HEK293 (cell line): Measurements from ENCODE around the gene ENAM.
A peak's percentile ranks its signal among the peaks of the same experiment; 100 is the strongest.

Experiments
- CTCF ChIA-PET: fragments of 350-600 bp; formaldehyde crosslinking; extraction: SDS; loops from one replicate; lab custom pipeline; 2021; ENCODE audit warnings: antibody characterized with exemption; lab: Yijun Ruan, JAX
- POLR2A ChIA-PET: fragments of 300-600 bp; formaldehyde crosslinking; extraction: SDS; loops from one replicate; lab custom pipeline; 2020; ENCODE audit warnings: antibody characterized with exemption, inconsistent platforms; lab: Yijun Ruan, JAX
- H3K27ac ChIP-seq: fragments of 200-500 bp; sonication (Bioruptor generic); 2 replicates; pipeline ENCODE4 v1.5.1; 2014; ENCODE audit warnings: low read depth, low read length, control low read depth, inconsistent platforms; ENCODE audit errors: extremely low read depth
- H3K36me3 ChIP-seq, 2 experiments: fragments of 200-500 bp in 1 of 2; sonication (Bioruptor generic) in 1 of 2; 1 replicate in 1 of 2; 2 replicates in 1 of 2; pipeline ENCODE4 v1.5.1; 2014 to 2017; ENCODE audit warnings: inconsistent platforms in 2 of 2, low read length in 2 of 2; ENCODE audit not compliant: control insufficient read depth in 2 of 2, insufficient read depth in 1 of 2
- H3K4me1 ChIP-seq: fragments of 200-500 bp; sonication (Bioruptor generic); 2 replicates; pipeline ENCODE4 v1.5.1; 2014; ENCODE audit warnings: mild to moderate bottlenecking, low read length, inconsistent platforms; ENCODE audit not compliant: control insufficient read depth, insufficient read depth
- H3K4me3 ChIP-seq: 2 replicates; pipeline ENCODE4 v1.5.1; 2011; ENCODE audit warnings: low read depth, mild to moderate bottlenecking, control low read depth, low read length, moderate library complexity
- H3K9me3 ChIP-seq: fragments of 200-500 bp; sonication (Bioruptor generic); 2 replicates; pipeline ENCODE4 v1.5.1; 2014; ENCODE audit warnings: low read depth, low read length, inconsistent platforms; ENCODE audit not compliant: control insufficient read depth, insufficient read depth
- BCL11A ChIP-seq: fragments of 450-650 bp; formaldehyde crosslinking; IDR thresholded peaks from 2 replicates; pipeline ENCODE4 v1.5.1; 2016; ENCODE audit warnings: low read depth, missing biosample characterization, missing genetic modification characterization
- CTCF ChIP-seq: fragments of 450-650 bp; formaldehyde crosslinking; IDR thresholded peaks from 2 replicates; pipeline ENCODE4 v1.5.1; 2016; ENCODE audit warnings: missing biosample characterization, missing genetic modification characterization
- GLIS1 ChIP-seq: fragments of 450-650 bp; formaldehyde crosslinking; IDR thresholded peaks from 2 replicates; pipeline ENCODE4 v1.5.1; 2016; ENCODE audit warnings: missing biosample characterization, missing genetic modification characterization
- MYNN ChIP-seq: fragments of 450-650 bp; formaldehyde crosslinking; IDR thresholded peaks from 2 replicates; pipeline ENCODE4 v1.5.1; 2016; ENCODE audit warnings: missing biosample characterization, missing genetic modification characterization, borderline replicate concordance
- ZBTB20 ChIP-seq: fragments of 450-650 bp; formaldehyde crosslinking; IDR thresholded peaks from 2 replicates; pipeline ENCODE4 v1.5.1; 2016; ENCODE audit warnings: missing biosample characterization, missing genetic modification characterization
- ZNF140 ChIP-seq: fragments of 450-650 bp; formaldehyde crosslinking; IDR thresholded peaks from 2 replicates; pipeline ENCODE4 v1.5.1; 2016; ENCODE audit warnings: missing biosample characterization, missing genetic modification characterization
- ZNF157 ChIP-seq: fragments of 450-650 bp; formaldehyde crosslinking; IDR thresholded peaks from 2 replicates; pipeline ENCODE4 v1.5.1; 2016; ENCODE audit warnings: missing biosample characterization, missing genetic modification characterization
- ZNF311 ChIP-seq: fragments of 450-650 bp; formaldehyde crosslinking; IDR thresholded peaks from 2 replicates; pipeline ENCODE4 v1.5.1; 2017; ENCODE audit warnings: missing biosample characterization, missing genetic modification characterization, borderline replicate concordance
- ZNF518A ChIP-seq: fragments of 450-650 bp; formaldehyde crosslinking; conservative IDR thresholded peaks from 2 replicates; pipeline ENCODE4 v1.5.1; 2016; ENCODE audit warnings: low read depth, missing biosample characterization, missing genetic modification characterization
- ZNF596 ChIP-seq: fragments of 450-650 bp; IDR thresholded peaks from 2 replicates; pipeline ENCODE4 v1.5.0; 2018; ENCODE audit warnings: missing biosample characterization, mild to moderate bottlenecking, missing genetic modification characterization, moderate library complexity
- ZNF629 ChIP-seq: fragments of 450-650 bp; formaldehyde crosslinking; IDR thresholded peaks from 2 replicates; pipeline ENCODE4 v1.5.1; 2017; ENCODE audit warnings: missing biosample characterization, missing genetic modification characterization
- ZNF654 ChIP-seq: fragments of 450-650 bp; formaldehyde crosslinking; IDR thresholded peaks from 2 replicates; pipeline ENCODE4 v1.5.1; 2016; ENCODE audit warnings: low read depth, missing biosample characterization, missing genetic modification characterization
- ZNF660 ChIP-seq: fragments of 450-650 bp; IDR thresholded peaks from 2 replicates; pipeline ENCODE4 v1.5.1; 2018; ENCODE audit warnings: missing biosample characterization, mild to moderate bottlenecking, missing genetic modification characterization
- ZSCAN30 ChIP-seq: fragments of 450-650 bp; IDR thresholded peaks from 2 replicates; pipeline ENCODE4 v1.5.1; 2018; ENCODE audit warnings: missing biosample characterization, mild to moderate bottlenecking, missing genetic modification characterization, moderate library complexity
- TF ChIP-seq, protein P1 (sequence below): fragments of 450-650 bp; formaldehyde crosslinking; IDR thresholded peaks from 2 replicates; pipeline ENCODE4 v1.5.1; 2016; ENCODE audit warnings: missing biosample characterization, missing genetic modification characterization
- TF ChIP-seq, protein P2 (sequence below): fragments of 450-650 bp; formaldehyde crosslinking; IDR thresholded peaks from 2 replicates; pipeline ENCODE4 v1.5.1; 2017; ENCODE audit warnings: missing biosample characterization, missing genetic modification characterization
- TF ChIP-seq, protein P3 (sequence below): fragments of 450-650 bp; formaldehyde crosslinking; IDR thresholded peaks from 2 replicates; pipeline ENCODE4 v1.5.1; 2017; ENCODE audit warnings: missing biosample characterization, mild to moderate bottlenecking, missing genetic modification characterization, moderate library complexity

ENAM gene

DNA sequence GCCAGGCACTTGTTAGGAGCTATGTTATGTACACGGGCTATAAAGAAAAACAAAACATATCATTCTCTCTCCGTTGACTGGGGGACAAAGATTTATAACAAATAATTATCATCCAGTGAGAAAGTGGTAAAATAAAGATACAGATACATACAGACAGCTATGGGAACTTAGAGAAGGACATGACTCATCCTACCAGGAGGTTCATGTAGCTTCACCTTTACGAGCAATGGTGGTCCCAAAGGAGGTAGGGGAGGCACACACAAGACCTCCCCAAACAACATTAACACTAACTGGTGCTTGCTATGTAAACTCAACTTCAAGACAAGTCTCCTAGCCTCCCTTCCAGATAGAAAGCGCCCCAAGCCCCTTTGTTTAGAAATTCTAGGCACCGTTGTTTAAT is 27.6 kb upstream of the ENAM start:
- Histone ChIP-seq H3K36me3 (no peaks in the 10 kb centered on the region), H3K9me3 (no peaks in the 10 kb centered on the region)
- TF ChIP-seq, protein P1, sequence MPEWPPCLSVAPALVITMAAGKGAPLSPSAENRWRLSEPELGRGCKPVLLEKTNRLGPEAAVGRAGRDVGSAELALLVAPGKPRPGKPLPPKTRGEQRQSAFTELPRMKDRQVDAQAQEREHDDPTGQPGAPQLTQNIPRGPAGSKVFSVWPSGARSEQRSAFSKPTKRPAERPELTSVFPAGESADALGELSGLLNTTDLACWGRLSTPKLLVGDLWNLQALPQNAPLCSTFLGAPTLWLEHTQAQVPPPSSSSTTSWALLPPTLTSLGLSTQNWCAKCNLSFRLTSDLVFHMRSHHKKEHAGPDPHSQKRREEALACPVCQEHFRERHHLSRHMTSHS (tag by site-specific recombination), result no peak
- TF ChIP-seq GLIS1, result peak; percentile 40; the same call in 1 of the 2 replicates
- no peak for TF ChIP-seq ZNF596 (tag by site-specific recombination)
- TF ChIP-seq, all 188 proteins: peak for 1
- Histone ChIP-seq H3K4me1 (no peaks in the 10 kb centered on the region), H3K4me3 (no peak overlapping the region), H3K27ac (no peak overlapping the region)
- ChIA-PET CTCF (interaction anchor here (0.5 to 1.7 kb wide), 9 partner anchors 10 to 1105 kb away, joined by 3 to 5 read pairs (median 4); no protein-coding TSS in a partner anchor), POLR2A (no interaction called here)

DNA sequence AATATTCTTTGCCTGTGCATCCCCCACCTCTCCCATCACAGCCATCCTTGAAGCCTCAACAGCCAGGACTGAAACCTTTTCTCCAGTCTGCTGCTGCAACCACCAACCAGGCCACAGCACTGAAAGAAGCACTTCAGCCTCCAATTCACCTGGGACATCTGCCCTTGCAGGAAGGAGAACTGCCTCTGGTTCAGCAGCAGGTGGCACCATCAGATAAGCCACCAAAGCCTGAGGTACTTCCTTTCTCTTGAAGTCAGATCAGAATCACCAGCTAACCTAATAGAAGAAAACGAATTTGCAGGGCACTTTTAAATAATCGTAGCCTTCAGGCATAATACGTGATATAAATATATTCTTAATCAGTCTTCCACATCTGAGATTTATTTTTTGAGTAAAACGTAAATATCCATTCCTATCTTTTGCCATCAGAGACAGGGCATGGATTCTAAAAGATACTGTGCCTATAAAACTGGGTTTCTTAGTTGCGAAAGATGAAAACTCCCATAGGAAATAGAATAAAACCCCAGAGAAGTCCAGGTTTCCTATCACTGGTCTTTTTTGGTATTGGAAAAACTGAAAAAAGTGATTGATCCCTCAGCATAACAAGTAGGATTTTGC is 27.0 kb upstream of the ENAM start:
- POLR2A ChIA-PET, result no interaction called here
- no peaks in the 10 kb centered on the region for H3K36me3 ChIP-seq
- CTCF ChIA-PET, result interaction anchor here (0.5 to 1.7 kb wide), 11 partner anchors 10 to 1105 kb away, joined by 3 to 5 read pairs (median 3); no protein-coding TSS in a partner anchor
- no peak overlapping the region for H3K4me3 ChIP-seq
- no peaks in the 10 kb centered on the region for H3K9me3 ChIP-seq
- H3K4me1 ChIP-seq, result no peaks in the 10 kb centered on the region
- no peak overlapping the region for H3K27ac ChIP-seq
- TF ChIP-seq ZSCAN30 (tag by site-specific recombination) (no peak), BCL11A (tag by site-specific recombination) (no peak), CTCF (tag by site-specific recombination) (peak; percentile 63), ZNF654 (tag by site-specific recombination) (peak; percentile 96), MYNN (tag by site-specific recombination) (no peak), ZNF629 (tag by site-specific recombination) (no peak), ZNF140 (tag by site-specific recombination) (no peak), ZNF596 (tag by site-specific recombination) (no peak)

DNA sequence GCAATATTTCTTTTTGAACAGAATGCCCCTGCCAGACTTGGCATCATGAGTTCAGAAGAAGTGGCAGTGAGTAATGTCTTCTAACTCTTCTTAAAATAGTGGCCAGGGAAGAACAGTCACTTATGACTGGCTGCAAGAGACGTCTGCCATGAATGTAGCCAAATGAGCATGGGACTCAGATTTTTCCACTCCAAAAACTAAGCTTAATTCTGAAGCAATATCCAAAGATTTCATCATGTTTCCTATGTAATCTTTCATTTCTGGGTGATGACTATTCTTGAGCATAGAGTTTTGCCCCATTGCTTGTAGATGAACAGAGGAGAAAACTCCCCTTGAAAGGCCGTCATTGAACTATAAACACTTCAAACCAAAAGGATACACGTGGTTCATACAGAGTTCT is 24.7 kb upstream of the ENAM start:
- H3K4me3 ChIP-seq, result no peak overlapping the region
- H3K4me1 ChIP-seq, result no peaks in the 10 kb centered on the region
- no peaks in the 10 kb centered on the region for H3K36me3 ChIP-seq
- ChIA-PET CTCF (interaction anchor here (0.6 kb wide), 2 partner anchors 52 to 674 kb away, joined by 3 to 5 read pairs; no protein-coding TSS in a partner anchor), POLR2A (no interaction called here)
- no peak overlapping the region for H3K27ac ChIP-seq
- no peaks in the 10 kb centered on the region for H3K9me3 ChIP-seq
- TF ChIP-seq ZNF311 (tag by site-specific recombination) (no peak), ZNF660 (tag by site-specific recombination) (no peak), ZNF518A (tag by site-specific recombination) (no peak), ZNF157 (tag by site-specific recombination) (no peak), ZBTB20 (tag by site-specific recombination) (no peak)
- TF ChIP-seq, protein P2, sequence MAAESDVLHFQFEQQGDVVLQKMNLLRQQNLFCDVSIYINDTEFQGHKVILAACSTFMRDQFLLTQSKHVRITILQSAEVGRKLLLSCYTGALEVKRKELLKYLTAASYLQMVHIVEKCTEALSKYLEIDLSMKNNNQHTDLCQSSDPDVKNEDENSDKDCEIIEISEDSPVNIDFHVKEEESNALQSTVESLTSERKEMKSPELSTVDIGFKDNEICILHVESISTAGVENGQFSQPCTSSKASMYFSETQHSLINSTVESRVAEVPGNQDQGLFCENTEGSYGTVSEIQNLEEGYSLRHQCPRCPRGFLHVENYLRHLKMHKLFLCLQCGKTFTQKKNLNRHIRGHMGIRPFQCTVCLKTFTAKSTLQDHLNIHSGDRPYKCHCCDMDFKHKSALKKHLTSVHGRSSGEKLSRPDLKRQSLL (tag by site-specific recombination), result no peak
- TF ChIP-seq, protein P3, sequence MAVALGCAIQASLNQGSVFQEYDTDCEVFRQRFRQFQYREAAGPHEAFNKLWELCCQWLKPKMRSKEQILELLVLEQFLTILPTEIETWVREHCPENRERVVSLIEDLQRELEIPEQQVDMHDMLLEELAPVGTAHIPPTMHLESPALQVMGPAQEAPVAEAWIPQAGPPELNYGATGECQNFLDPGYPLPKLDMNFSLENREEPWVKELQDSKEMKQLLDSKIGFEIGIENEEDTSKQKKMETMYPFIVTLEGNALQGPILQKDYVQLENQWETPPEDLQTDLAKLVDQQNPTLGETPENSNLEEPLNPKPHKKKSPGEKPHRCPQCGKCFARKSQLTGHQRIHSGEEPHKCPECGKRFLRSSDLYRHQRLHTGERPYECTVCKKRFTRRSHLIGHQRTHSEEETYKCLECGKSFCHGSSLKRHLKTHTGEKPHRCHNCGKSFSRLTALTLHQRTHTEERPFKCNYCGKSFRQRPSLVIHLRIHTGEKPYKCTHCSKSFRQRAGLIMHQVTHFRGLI (tag by site-specific recombination), result no peak
